Measurements from ENCODE around the gene CACTIN.
"Not testable (repeated sequence)": the region's sequence is repeated elsewhere in the genome, so short reads cannot be mapped to it uniquely, and the experiment has no call there.

CACTIN gene

DNA sequence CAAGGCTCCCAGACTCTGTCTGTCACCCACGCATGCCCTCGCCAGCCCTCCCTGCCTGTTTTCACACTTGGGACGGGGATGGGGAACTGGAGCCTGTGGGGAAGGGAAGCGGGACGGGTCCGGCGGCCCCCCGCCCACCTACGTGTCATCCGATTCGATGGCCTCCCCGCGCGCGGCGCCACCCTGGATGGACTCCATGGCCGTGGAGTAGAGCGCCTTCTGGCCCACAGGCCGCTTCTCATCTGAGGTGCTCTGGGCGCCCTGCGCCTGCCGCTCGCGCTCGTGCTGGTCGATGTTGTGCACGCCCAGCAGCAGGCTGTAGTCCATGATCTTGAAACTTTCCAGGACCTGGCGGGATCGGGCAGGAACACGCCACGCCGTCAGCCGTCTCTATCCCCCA, 25.1 kb upstream of the CACTIN start:
- no peaks in the 10 kb centered on the region for H3K9me3 ChIP-seq (ENCODE audit: low read length)
- no peak for TF ChIP-seq EZH2 (IDR thresholded peaks at IDR 0.05; ENCODE audit: borderline replicate concordance, low read length)
- H3K4me3 ChIP-seq (ENCODE audit: low read depth, low read length, poor library complexity, severe bottlenecking): no peak overlapping the region
- H3K9ac ChIP-seq (ENCODE audit: low read length): no peak overlapping the region
- no peak overlapping the region for H3K27ac ChIP-seq (ENCODE audit: low read depth, low read length, poor library complexity, severe bottlenecking)
- no peaks in the 10 kb centered on the region for H3F3A ChIP-seq (ENCODE audit: insufficient read depth, low read length)
- H4K20me1 ChIP-seq (ENCODE audit: insufficient read depth, low read length): no peaks in the 10 kb centered on the region
- H3K36me3 ChIP-seq (ENCODE audit: insufficient read depth, low read length): no peaks in the 10 kb centered on the region
- H3K27me3 ChIP-seq (ENCODE audit: insufficient read depth, low read length): no peaks in the 10 kb centered on the region; the same call in 1 of the 2 replicates
- no peak overlapping the region for H2AFZ ChIP-seq (ENCODE audit: low read length)
- H3K79me2 ChIP-seq (ENCODE audit: insufficient read depth, low read length): no peaks in the 10 kb centered on the region
- H3K4me1 ChIP-seq (ENCODE audit: insufficient read depth, low read length, severe bottlenecking): no peaks in the 10 kb centered on the region
- no peaks in the 10 kb centered on the region for H3K9me2 ChIP-seq (ENCODE audit: low read depth, low read length)
- no peak overlapping the region for H3K4me2 ChIP-seq (ENCODE audit: low read length)

DNA sequence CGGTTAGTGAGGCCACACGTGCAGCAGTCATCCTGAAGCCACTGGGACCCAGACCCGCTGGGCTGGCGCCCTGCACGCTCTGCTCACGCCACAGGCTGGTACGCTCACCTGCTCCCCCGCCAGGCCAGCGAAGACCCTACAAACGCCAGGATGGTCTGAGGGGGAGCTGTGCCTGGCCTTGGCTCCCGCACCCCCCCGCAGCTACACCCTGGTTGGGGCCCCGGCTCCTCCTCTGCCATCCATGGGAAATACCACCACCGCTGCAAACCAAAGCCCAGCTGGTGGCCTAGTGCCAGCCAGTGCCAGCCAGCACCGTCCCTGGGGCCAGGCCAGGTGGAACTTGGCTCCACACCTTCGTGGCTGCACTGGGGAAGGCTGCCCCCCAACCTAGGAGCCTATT, 23.3 kb upstream of the CACTIN start:
- Histone ChIP-seq H4K20me1 (ENCODE audit: insufficient read depth, low read length) (no peaks in the 10 kb centered on the region), H3K9me2 (ENCODE audit: low read depth, low read length) (no peaks in the 10 kb centered on the region)

DNA sequence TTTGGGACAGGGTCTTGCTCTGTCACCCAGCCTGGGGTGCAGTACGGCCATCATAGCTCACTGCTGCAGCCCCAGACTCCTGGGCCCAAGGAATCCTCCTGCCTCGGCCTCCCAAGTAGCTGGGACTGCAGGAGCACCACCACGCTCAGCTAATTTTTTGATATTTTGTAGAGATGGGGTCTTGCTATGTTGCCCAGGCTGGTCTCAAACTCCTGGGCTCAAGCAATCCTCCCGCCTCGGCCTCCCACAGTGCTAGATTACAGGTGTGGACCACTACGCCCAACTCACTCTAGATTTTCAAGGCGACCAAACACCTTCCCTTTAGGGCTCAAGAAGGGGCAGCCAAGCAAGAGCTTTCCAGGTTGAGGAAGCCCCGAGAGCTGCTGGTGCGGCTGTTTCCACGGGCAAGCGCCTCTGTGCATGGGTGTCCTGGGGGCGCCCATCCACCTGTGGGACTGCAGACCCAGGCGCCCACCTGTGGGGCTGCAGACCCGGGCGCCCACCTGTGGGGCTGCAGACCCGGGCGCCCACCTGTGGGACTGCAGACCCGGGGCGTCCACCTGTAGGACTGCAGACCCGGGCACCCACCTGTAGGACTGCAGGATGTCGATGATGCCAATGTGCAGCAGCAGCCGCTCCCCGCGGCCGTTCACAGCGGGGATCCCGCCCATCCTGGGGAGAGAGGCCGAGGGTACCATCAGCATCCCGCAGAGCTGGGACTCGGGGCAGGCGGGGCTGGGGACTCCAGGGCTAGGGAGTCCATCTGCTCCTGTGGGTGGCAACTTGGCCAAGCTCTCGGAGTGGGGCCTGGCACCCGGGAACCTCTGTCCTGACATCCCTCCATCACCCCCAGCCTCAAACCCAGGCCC, 21.7 kb upstream of the CACTIN start:
- H3K9me3 ChIP-seq (ENCODE audit: low read length): no peaks in the 10 kb centered on the region
- no peak overlapping the region for H2AFZ ChIP-seq (ENCODE audit: low read length)
- H3K27ac ChIP-seq (ENCODE audit: low read depth, low read length, poor library complexity, severe bottlenecking): no peak overlapping the region
- no peaks in the 10 kb centered on the region for H3K36me3 ChIP-seq (ENCODE audit: insufficient read depth, low read length)
- no peak overlapping the region for H3K4me2 ChIP-seq (ENCODE audit: low read length)
- no peaks in the 10 kb centered on the region for H3K9me2 ChIP-seq (ENCODE audit: low read depth, low read length)
- no peaks in the 10 kb centered on the region for H3K4me1 ChIP-seq (ENCODE audit: insufficient read depth, low read length, severe bottlenecking)
- H3K27me3 ChIP-seq (ENCODE audit: insufficient read depth, low read length): no peaks in the 10 kb centered on the region
- H3K4me3 ChIP-seq (ENCODE audit: low read depth, low read length, poor library complexity, severe bottlenecking): no peak overlapping the region
- H3K9ac ChIP-seq (ENCODE audit: low read length): no peak overlapping the region
- no peaks in the 10 kb centered on the region for H3F3A ChIP-seq (ENCODE audit: insufficient read depth, low read length)
- no peaks in the 10 kb centered on the region for H3K79me2 ChIP-seq (ENCODE audit: insufficient read depth, low read length)
- TF ChIP-seq, protein P1, sequence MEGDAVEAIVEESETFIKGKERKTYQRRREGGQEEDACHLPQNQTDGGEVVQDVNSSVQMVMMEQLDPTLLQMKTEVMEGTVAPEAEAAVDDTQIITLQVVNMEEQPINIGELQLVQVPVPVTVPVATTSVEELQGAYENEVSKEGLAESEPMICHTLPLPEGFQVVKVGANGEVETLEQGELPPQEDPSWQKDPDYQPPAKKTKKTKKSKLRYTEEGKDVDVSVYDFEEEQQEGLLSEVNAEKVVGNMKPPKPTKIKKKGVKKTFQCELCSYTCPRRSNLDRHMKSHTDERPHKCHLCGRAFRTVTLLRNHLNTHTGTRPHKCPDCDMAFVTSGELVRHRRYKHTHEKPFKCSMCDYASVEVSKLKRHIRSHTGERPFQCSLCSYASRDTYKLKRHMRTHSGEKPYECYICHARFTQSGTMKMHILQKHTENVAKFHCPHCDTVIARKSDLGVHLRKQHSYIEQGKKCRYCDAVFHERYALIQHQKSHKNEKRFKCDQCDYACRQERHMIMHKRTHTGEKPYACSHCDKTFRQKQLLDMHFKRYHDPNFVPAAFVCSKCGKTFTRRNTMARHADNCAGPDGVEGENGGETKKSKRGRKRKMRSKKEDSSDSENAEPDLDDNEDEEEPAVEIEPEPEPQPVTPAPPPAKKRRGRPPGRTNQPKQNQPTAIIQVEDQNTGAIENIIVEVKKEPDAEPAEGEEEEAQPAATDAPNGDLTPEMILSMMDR (IDR thresholded peaks at IDR 0.05; ENCODE audit: low read length): no peak
- no peak for TF ChIP-seq EZH2 (IDR thresholded peaks at IDR 0.05; ENCODE audit: borderline replicate concordance, low read length)
- H4K20me1 ChIP-seq (ENCODE audit: insufficient read depth, low read length): no peaks in the 10 kb centered on the region

More for the DNA sequence above, 23.3 kb upstream of the CACTIN start:
- no peaks in the 10 kb centered on the region for H3K27me3 ChIP-seq (ENCODE audit: insufficient read depth, low read length)
- no peaks in the 10 kb centered on the region for H3K4me1 ChIP-seq (ENCODE audit: insufficient read depth, low read length, severe bottlenecking)
- H3K4me2 ChIP-seq (ENCODE audit: low read length): no peak overlapping the region
- H3K9ac ChIP-seq (ENCODE audit: low read length): no peak overlapping the region
- H3K27ac ChIP-seq (ENCODE audit: low read depth, low read length, poor library complexity, severe bottlenecking): no peak overlapping the region
- no peaks in the 10 kb centered on the region for H3F3A ChIP-seq (ENCODE audit: insufficient read depth, low read length)
- H2AFZ ChIP-seq (ENCODE audit: low read length): no peak overlapping the region
- TF ChIP-seq, protein P1 (IDR thresholded peaks at IDR 0.05; ENCODE audit: low read length): no peak
- TF ChIP-seq EZH2 (IDR thresholded peaks at IDR 0.05; ENCODE audit: borderline replicate concordance, low read length): no peak
- no peaks in the 10 kb centered on the region for H3K36me3 ChIP-seq (ENCODE audit: insufficient read depth, low read length)
- H3K79me2 ChIP-seq (ENCODE audit: insufficient read depth, low read length): no peaks in the 10 kb centered on the region
- H3K4me3 ChIP-seq (ENCODE audit: low read depth, low read length, poor library complexity, severe bottlenecking): no peak overlapping the region
- H3K9me3 ChIP-seq (ENCODE audit: low read length): no peaks in the 10 kb centered on the region

DNA sequence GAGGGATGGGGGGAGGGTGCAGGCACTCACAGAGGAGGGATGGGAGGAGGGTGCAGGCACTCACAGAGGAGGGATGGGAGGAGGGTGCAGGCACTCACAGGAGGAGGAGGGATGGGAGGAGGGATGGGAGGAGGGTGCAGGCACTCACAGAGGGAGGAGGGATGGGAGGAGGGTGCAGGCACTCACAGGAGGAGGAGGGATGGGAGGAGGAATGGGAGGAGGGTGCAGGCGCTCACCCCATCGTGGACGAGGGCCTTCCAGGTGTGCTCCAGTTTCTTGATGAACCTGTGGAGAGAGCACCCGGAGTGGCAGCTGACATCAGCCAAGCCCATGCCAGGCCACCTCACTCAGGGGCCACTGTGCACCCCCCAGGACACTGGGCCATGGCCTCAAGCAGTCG, 20.5 kb upstream of the CACTIN start:
- not testable (repeated sequence) for H3K4me3 ChIP-seq (ENCODE audit: low read depth, low read length, poor library complexity, severe bottlenecking); H3K4me2 ChIP-seq (ENCODE audit: low read length); H3K79me2 ChIP-seq (ENCODE audit: insufficient read depth, low read length); H3K9me2 ChIP-seq (ENCODE audit: low read depth, low read length); H2AFZ ChIP-seq (ENCODE audit: low read length); H3K36me3 ChIP-seq (ENCODE audit: insufficient read depth, low read length); H3K27ac ChIP-seq (ENCODE audit: low read depth, low read length, poor library complexity, severe bottlenecking); H4K20me1 ChIP-seq (ENCODE audit: insufficient read depth, low read length); H3K9me3 ChIP-seq (ENCODE audit: low read length); H3K4me1 ChIP-seq (ENCODE audit: insufficient read depth, low read length, severe bottlenecking); H3K27me3 ChIP-seq (ENCODE audit: insufficient read depth, low read length); H3K9ac ChIP-seq (ENCODE audit: low read length); H3F3A ChIP-seq (ENCODE audit: insufficient read depth, low read length)

Measured in OCI-LY1 (cell line).